PFSK-1 (cell line): ENCODE measurements around the gene C9orf72.

Experiments
- FOXP2 ChIP-seq: optimal IDR thresholded peaks from 2 replicates; pipeline ENCODE3; 2011; ENCODE audit warnings: borderline replicate concordance, control low read depth, inconsistent platforms; ENCODE audit not compliant: insufficient read depth; ENCODE audit errors: extremely low read length, extremely low read depth
- POLR2AphosphoS5 ChIP-seq: IDR thresholded peaks from 2 replicates; pipeline ENCODE4 v1.6.1; 2012; ENCODE audit warnings: low read depth, mild to moderate bottlenecking, control low read depth, low read length, moderate library complexity
- SIN3A ChIP-seq: IDR thresholded peaks from 2 replicates; pipeline ENCODE4 v1.6.1; 2012; ENCODE audit warnings: mild to moderate bottlenecking, low read length, moderate library complexity, borderline replicate concordance; ENCODE audit not compliant: insufficient read depth
- TAF1 ChIP-seq: IDR thresholded peaks from 2 replicates; pipeline ENCODE4 v1.6.1; 2012; ENCODE audit warnings: low read length, control low read depth, borderline replicate concordance; ENCODE audit not compliant: insufficient read depth
- TF ChIP-seq, protein P1 (sequence below), 2 experiments: IDR thresholded peaks; 2 replicates each; pipeline versions ENCODE4 v1.6.1 to v1.8.0; 2011 to 2012; ENCODE audit warnings: low read depth in 2 of 2, low read length in 2 of 2, control low read depth in 1 of 2, inconsistent platforms in 1 of 2, mild to moderate bottlenecking in 1 of 2, moderate library complexity in 1 of 2; ENCODE audit not compliant: insufficient read depth in 1 of 2

C9orf72 gene

DNA sequence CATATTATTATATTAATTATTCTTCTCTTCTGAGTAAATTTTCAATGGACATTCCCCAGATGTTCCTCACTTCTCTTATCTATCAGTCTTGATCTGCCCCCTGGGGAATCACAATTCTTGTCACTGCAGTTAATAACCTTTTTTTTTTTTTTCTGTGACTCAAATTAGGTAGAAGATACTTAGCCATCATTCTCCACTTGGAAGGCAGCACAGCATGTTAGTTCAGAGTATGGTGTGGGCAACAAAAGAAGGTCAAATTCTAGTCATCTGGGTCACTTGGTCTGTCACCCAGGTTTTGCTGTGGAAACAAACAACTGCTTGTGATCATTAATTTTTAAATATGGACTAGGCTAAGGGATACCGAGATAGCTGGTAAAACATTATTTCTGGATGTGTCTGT lies 35.5 kb downstream of the C9orf72 start:
- TF ChIP-seq POLR2AphosphoS5 (no peak), SIN3A (no peak), TAF1 (no peak), FOXP2 (no peak)
- TF ChIP-seq, protein P1, sequence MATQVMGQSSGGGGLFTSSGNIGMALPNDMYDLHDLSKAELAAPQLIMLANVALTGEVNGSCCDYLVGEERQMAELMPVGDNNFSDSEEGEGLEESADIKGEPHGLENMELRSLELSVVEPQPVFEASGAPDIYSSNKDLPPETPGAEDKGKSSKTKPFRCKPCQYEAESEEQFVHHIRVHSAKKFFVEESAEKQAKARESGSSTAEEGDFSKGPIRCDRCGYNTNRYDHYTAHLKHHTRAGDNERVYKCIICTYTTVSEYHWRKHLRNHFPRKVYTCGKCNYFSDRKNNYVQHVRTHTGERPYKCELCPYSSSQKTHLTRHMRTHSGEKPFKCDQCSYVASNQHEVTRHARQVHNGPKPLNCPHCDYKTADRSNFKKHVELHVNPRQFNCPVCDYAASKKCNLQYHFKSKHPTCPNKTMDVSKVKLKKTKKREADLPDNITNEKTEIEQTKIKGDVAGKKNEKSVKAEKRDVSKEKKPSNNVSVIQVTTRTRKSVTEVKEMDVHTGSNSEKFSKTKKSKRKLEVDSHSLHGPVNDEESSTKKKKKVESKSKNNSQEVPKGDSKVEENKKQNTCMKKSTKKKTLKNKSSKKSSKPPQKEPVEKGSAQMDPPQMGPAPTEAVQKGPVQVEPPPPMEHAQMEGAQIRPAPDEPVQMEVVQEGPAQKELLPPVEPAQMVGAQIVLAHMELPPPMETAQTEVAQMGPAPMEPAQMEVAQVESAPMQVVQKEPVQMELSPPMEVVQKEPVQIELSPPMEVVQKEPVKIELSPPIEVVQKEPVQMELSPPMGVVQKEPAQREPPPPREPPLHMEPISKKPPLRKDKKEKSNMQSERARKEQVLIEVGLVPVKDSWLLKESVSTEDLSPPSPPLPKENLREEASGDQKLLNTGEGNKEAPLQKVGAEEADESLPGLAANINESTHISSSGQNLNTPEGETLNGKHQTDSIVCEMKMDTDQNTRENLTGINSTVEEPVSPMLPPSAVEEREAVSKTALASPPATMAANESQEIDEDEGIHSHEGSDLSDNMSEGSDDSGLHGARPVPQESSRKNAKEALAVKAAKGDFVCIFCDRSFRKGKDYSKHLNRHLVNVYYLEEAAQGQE (IDR thresholded peaks at IDR 0.05; ENCODE audit: insufficient read depth in 1 of 2, low read depth in 2 of 2, low read length in 2 of 2): no peak

DNA sequence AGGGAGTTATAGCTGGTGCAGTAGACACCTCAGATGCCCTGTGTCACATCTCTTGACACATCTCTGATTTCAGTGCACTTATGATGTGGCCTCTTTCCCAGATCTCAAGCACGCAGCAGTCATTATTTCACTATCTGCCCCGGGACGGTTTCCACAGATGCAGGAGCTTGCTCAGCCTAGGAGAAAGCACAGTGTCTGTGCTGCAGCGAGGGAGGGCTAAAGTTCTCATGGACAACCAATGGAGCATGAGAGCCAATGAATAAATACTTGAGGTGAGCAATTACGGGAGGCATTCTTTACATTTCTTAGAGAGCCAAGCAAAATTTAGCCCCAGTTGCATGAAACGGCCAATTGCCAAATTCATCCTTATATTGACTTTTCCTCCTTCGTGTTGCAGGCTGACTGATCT lies 36.2 kb downstream of the C9orf72 start:
- TF ChIP-seq POLR2AphosphoS5 (no peak), FOXP2 (no peak), SIN3A (no peak), TAF1 (no peak)
- TF ChIP-seq, protein P1 (IDR thresholded peaks at IDR 0.05; ENCODE audit: insufficient read depth in 1 of 2, low read depth in 2 of 2, low read length in 2 of 2): no peak

DNA sequence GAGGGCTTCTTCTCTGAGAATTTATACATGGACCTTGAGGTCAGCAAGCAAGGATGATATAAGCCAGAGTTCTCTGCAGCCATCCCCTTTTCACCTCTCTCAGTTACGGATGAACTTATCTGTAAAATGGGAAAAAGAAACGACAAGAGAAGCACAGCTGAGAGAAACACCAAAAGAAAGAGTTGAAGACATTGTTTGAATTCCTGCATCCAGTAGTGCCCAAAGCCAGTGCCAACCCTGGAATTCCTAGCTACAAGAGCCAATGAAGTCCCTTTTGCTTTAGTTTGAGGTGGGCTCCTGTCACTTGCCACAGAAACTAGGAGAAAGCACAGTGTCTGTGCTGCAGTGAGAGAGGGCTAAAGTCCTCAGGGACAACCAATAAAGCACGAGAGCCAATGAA lies 37.1 kb downstream of the C9orf72 start:
- no peak for TF ChIP-seq TAF1
- TF ChIP-seq, protein P1 (IDR thresholded peaks at IDR 0.05; ENCODE audit: insufficient read depth in 1 of 2, low read depth in 2 of 2, low read length in 2 of 2): no peak
- TF ChIP-seq POLR2AphosphoS5: no peak
- no peak for TF ChIP-seq FOXP2
- TF ChIP-seq SIN3A: no peak

DNA sequence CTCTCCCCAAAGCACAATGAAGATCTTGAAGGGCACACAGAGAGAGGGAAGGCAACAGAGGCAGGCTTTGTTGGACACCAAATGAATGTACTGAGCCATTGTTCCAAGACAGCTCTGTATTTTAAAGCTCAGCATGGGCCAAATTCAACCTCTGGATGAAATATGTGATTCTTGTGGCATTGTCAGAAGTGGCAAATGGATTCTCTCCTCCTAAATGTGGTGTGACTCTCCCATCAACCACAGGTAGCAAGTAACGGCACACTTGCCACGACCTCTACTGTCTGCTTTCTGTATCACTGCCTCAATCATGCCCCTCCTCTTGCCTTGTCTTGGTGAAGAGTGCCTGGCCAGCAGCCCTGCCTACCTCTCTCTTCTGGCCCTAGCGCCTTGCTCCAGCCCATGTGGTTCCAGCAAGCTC lies 37.6 kb downstream of the C9orf72 start:
- TF ChIP-seq, protein P1 (IDR thresholded peaks at IDR 0.05; ENCODE audit: insufficient read depth in 1 of 2, low read depth in 2 of 2, low read length in 2 of 2): no peak
- TF ChIP-seq SIN3A (no peak), POLR2AphosphoS5 (no peak)

DNA sequence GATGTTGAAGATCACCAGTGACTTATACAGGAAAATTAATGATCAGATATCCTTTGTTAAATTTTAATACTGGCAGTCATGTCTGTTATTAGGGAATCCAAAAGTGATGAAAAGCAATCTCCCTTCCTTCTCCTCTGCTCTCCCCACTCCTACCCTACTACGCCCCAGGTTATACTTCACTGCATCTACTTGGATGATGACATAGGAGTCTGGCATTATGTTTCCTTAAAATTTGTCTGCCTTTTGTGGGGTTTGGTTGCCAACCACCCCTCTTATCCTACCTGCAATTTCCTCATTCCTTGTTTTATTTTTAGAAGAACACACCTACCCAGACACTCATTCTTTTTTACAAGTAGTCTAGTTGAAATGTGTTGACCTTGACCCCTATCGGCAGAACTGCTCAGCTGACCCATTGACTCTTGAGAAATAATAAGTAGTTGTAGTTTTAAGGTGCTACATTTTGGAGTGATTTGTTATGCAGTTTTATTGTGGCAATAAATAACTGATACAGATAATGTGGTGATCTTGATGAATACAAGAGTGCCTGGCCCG lies 38.5 kb downstream of the C9orf72 start:
- TF ChIP-seq POLR2AphosphoS5 (no peak), SIN3A (no peak), TAF1 (no peak), FOXP2 (no peak)
- TF ChIP-seq, protein P1 (IDR thresholded peaks at IDR 0.05; ENCODE audit: insufficient read depth in 1 of 2, low read depth in 2 of 2, low read length in 2 of 2): no peak
